Endothelial cell of umbilical vein (primary cell): ENCODE measurements around the gene P2RX2. TPM values are rescaled to one million over a fixed set of nuclear protein-coding genes. Genes with fewer than 3 reads are reported as not detected.

Source experiments
- BruUV-seq: library from RNA; stranded (reverse); fragments of 400-500 nt; replicated peaks from 2 replicates; lab custom pipeline; 2021; lab: Mats Ljungman, UMichigan
- CTCF ChIA-PET: fragments of 300-600, 350-600 bp; sonication (Branson Sonifier 250); formaldehyde crosslinking; loops from one replicate; lab custom pipeline; 2021; ENCODE audit warnings: antibody characterized with exemption, inconsistent platforms; lab: Charles Lee
- POLR2A ChIA-PET: fragments of 300-600, 350-600 bp; sonication (Branson Sonifier 250); formaldehyde crosslinking; loops from one replicate; lab custom pipeline; 2021; ENCODE audit warnings: antibody characterized with exemption, inconsistent platforms; lab: Charles Lee
- DNase-seq: peaks from one replicate; pipeline ENCODE4 v3.0.0-alpha.2; 2011; ENCODE audit warnings: low read depth, low spot score
- FAIRE-seq: peaks from 2 replicates; lab custom pipeline; 2011; peaks lifted over from hg19 to GRCh38; lab: Jason Lieb, UNC
- H2AFZ ChIP-seq: 2 replicates; pipeline ENCODE4 v1.6.0; 2012; ENCODE audit warnings: low read depth, low read length, control low read depth, inconsistent platforms
- H3K27ac ChIP-seq: 2 replicates; pipeline ENCODE4 v1.5.1; 2011; ENCODE audit warnings: low read depth, mild to moderate bottlenecking, control low read depth, low read length, moderate library complexity; ENCODE audit not compliant: insufficient read depth
- H3K27me3 ChIP-seq, 2 experiments: 2 replicates each; pipeline versions ENCODE4 v1.6.0 to v1.6.1; 2011; ENCODE audit warnings: low read length in 2 of 2, mixed read lengths in 1 of 2; ENCODE audit not compliant: control insufficient read depth in 2 of 2, insufficient read depth in 2 of 2
- H3K36me3 ChIP-seq, 2 experiments: 2 replicates in 1 of 2; 3 replicates in 1 of 2; pipeline ENCODE4 v1.5.1; 2011; ENCODE audit warnings: low read length in 2 of 2, mild to moderate bottlenecking in 1 of 2, moderate library complexity in 1 of 2; ENCODE audit not compliant: control insufficient read depth in 2 of 2, insufficient read depth in 2 of 2; ENCODE audit errors: extremely low read depth in 1 of 2
- H3K4me1 ChIP-seq: 3 replicates; pipeline ENCODE4 v1.5.1; 2011; ENCODE audit warnings: mild to moderate bottlenecking, low read length; ENCODE audit not compliant: control insufficient read depth, insufficient read depth; ENCODE audit errors: extremely low read depth
- H3K4me2 ChIP-seq: 2 replicates; pipeline ENCODE4 v1.6.1; 2011; ENCODE audit warnings: low read length, control low read depth, mixed read lengths; ENCODE audit not compliant: insufficient read depth
- H3K4me3 ChIP-seq, 3 experiments: fragments of 200-600 bp in 1 of 3; sonication (generic), shearing (Covaris generic) in 1 of 3; replicated peaks in 1 of 3; 2 replicates each; pipeline ENCODE4 v1.5.1; 2011 to 2016; ENCODE audit warnings: control low read depth in 3 of 3, low read length in 3 of 3, mild to moderate bottlenecking in 2 of 3, inconsistent platforms in 1 of 3, low read depth in 1 of 3, moderate library complexity in 1 of 3; ENCODE audit not compliant: insufficient read depth in 1 of 3
- H3K79me2 ChIP-seq: 2 replicates; pipeline ENCODE4 v1.6.0; 2012; ENCODE audit warnings: low read length, inconsistent platforms; ENCODE audit not compliant: control insufficient read depth, insufficient read depth
- H3K9ac ChIP-seq: replicated peaks from 2 replicates; pipeline ENCODE3; 2011; ENCODE audit warnings: low read length, control low read depth; ENCODE audit not compliant: insufficient read depth; ENCODE audit errors: extremely low read depth
- H3K9me1 ChIP-seq: replicated peaks from 3 replicates; pipeline ENCODE4 v1.6.0; 2011; ENCODE audit warnings: mild to moderate bottlenecking, low read length; ENCODE audit not compliant: control insufficient read depth, insufficient read depth; ENCODE audit errors: extremely low read depth
- H3K9me3 ChIP-seq: replicated peaks from 2 replicates; pipeline ENCODE4 v1.5.1; 2012; ENCODE audit warnings: low read length, inconsistent platforms; ENCODE audit not compliant: control insufficient read depth, insufficient read depth
- H4K20me1 ChIP-seq: replicated peaks from 2 replicates; pipeline ENCODE3; 2011; ENCODE audit warnings: mild to moderate bottlenecking, low read length; ENCODE audit not compliant: control insufficient read depth, insufficient read depth; ENCODE audit errors: extremely low read depth
- CTCF ChIP-seq, 2 donors: IDR thresholded peaks; 1 replicate in 1 of 2; 2 replicates in 1 of 2; pipeline ENCODE4 v1.5.1; 2011; ENCODE audit warnings: low read length in 2 of 2, mild to moderate bottlenecking in 2 of 2, moderate library complexity in 2 of 2, control low read depth in 1 of 2, inconsistent platforms in 1 of 2, low read depth in 1 of 2; ENCODE audit not compliant: insufficient read depth in 1 of 2; ENCODE audit errors: extremely low read depth in 1 of 2
- EZH2 ChIP-seq: IDR thresholded peaks from 2 replicates; pipeline ENCODE4 v1.6.1; 2012; ENCODE audit warnings: borderline replicate concordance, low read depth, mild to moderate bottlenecking, moderate library complexity, low read length, inconsistent platforms; ENCODE audit not compliant: severe bottlenecking
- FOS ChIP-seq: IDR thresholded peaks from 2 replicates; pipeline ENCODE4 v1.6.1; 2011; ENCODE audit warnings: mild to moderate bottlenecking, low read length, moderate library complexity, borderline replicate concordance; ENCODE audit not compliant: insufficient read depth
- GATA2 ChIP-seq: IDR thresholded peaks from 2 replicates; pipeline ENCODE4 v1.7.0; 2011; ENCODE audit warnings: low read depth, mild to moderate bottlenecking, moderate library complexity, mixed read lengths, low read length; ENCODE audit not compliant: insufficient read length, insufficient read depth
- JUN ChIP-seq: IDR thresholded peaks from 2 replicates; pipeline ENCODE4 v1.6.1; 2011; ENCODE audit warnings: borderline replicate concordance, low read depth; ENCODE audit not compliant: insufficient read length, insufficient read depth
- MYC ChIP-seq: IDR thresholded peaks from one replicate; pipeline ENCODE4 v1.6.1; 2011; ENCODE audit warnings: mild to moderate bottlenecking, low read depth, low read length
- POLR2A ChIP-seq: IDR thresholded peaks from 2 replicates; pipeline ENCODE4 v1.6.1; 2012; ENCODE audit warnings: low read depth, mild to moderate bottlenecking, control low read depth, low read length
- POLR2AphosphoS5 ChIP-seq: IDR thresholded peaks from 2 replicates; pipeline ENCODE4 v1.6.1; 2012; ENCODE audit warnings: low read depth, mild to moderate bottlenecking, control low read depth, low read length, moderate library complexity; ENCODE audit not compliant: insufficient read depth
- dilution Hi-C: fragments of 300-500 bp; cut with MboI; formaldehyde crosslinking; loops from one replicate; pipeline ENCODE4 v1.15.0; 2019; ENCODE audit warnings: low sequenced_read_pairs; ENCODE audit not compliant: extremely low pct_ligation_motif_present
- intact Hi-C: fragments of 100-400 bp; cut with micrococcal nuclease; formaldehyde crosslinking; loops from one replicate; pipeline ENCODE4 v1.10.0; 2022
- polyA plus RNA-seq, 4 experiments: library from polyadenylated mRNA; depleted of rRNA in 3 of 4; stranded (reverse) in 3 of 4; unstranded in 1 of 4; fragments of >200 nt; gene quantifications; 2 replicates each; pipeline versions ENCODE4 v1.2.1 to v1.2.3, GENCODE V29; 2011 to 2012; ENCODE audit warnings: missing spikeins in 1 of 4
- total RNA-seq: library from RNA; stranded (reverse); gene quantifications from 2 replicates; pipeline ENCODE4 v1.2.3, GENCODE V29; 2021
- TF ChIP-seq, protein P1 (sequence below): IDR thresholded peaks from 2 replicates; pipeline ENCODE4 v1.6.1; 2011; ENCODE audit not compliant: insufficient read depth, insufficient read length

P2RX2 gene
- total and polyA plus RNA-seq, 2 donors (not counting 3 experiments of a cell fraction or from before 2014, with no cell fraction given): not detected

DNA sequence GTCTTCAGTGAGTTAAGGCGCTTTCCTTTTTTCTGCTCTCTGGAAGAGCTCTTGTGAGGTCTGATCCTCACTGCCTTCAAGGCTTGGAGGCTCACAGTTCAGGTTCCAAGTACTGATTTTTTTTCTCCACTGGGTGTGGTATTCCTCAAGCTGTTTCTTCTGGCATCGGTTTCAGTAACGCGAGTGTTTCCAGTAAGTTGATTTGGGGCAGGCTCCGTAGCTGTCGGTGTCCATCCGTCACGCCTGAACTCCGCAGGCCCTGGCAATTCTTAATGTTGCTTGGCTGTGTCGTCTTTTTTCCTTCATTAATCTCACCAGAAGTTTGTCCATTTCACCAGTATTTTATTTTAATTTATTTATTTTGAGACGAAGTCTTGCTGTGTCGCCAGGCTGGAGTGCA, 38.8 kb upstream of the P2RX2 start:
- FAIRE-seq: no peak
- H3K36me3 ChIP-seq: peaks cover 2 to 22% of the 10 kb centered on the region in 2 experiments
- dilution Hi-C loops: no loop called here

More for the DNA sequence above, 38.8 kb upstream of the P2RX2 start:
- Histone ChIP-seq H2AFZ (no peak overlapping the region), H3K79me2 (no peaks in the 10 kb centered on the region), H3K9ac (no peak overlapping the region), H3K9me1 (no peaks in the 10 kb centered on the region), H3K4me2 (no peak overlapping the region), H3K4me3 (no peak overlapping the region), H3K4me1 (no peaks in the 10 kb centered on the region), H3K27me3 (peaks cover 0 to 5% of the 10 kb centered on the region in 2 experiments), H3K9me3 (no peaks in the 10 kb centered on the region), H3K27ac (no peak overlapping the region), H4K20me1 (no peaks in the 10 kb centered on the region)
- TF ChIP-seq CTCF (IDR thresholded peaks at IDR 0.05; ENCODE audit: extremely low read depth in 1 of 2, insufficient read depth in 1 of 2, low read depth in 1 of 2, low read length in 2 of 2) (no peak), POLR2AphosphoS5 (no peak), GATA2 (no peak), POLR2A (no peak), JUN (no peak), EZH2 (no peak), FOS (no peak), MYC (no peak)
- TF ChIP-seq, protein P1, sequence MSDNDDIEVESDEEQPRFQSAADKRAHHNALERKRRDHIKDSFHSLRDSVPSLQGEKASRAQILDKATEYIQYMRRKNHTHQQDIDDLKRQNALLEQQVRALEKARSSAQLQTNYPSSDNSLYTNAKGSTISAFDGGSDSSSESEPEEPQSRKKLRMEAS: no peak
- BruUV-seq: no TSS peak
- intact Hi-C loops: no loop called here
- ChIA-PET CTCF (interaction anchor here (1.0 kb wide), 2 partner anchors 15 to 35 kb away, joined by 3 read pairs; no protein-coding TSS in a partner anchor), POLR2A (no interaction called here)
- no peak for DNase-seq
